GM19463 (cell line): ENCODE results near the gene MSI2.
"Not testable (repeated sequence)": the region's sequence is repeated elsewhere in the genome, so short reads cannot be mapped to it uniquely, and the experiment has no call there.

Source experiments
- ATAC-seq: cut with Tn5 transposase; IDR thresholded peaks from one replicate; pipeline ENCODE4 v1.9.1; 2021; ENCODE audit warnings: mild to moderate bottlenecking, moderate library complexity; ENCODE audit not compliant: unreplicated experiment

The MSI2 gene

GRCh38 chr17:57288773-57289121 is 32.4 kb downstream of the MSI2 start:
- no peak for ATAC-seq

- no peak for ATAC-seq
Observed at GRCh38 chr17:57289130-57289529, 32.8 kb downstream of the MSI2 start.

- no peak for ATAC-seq
Observed at GRCh38 chr17:57289613-57290012, 33.3 kb downstream of the MSI2 start.

GRCh38 chr17:57290981-57291380 is 34.7 kb downstream of the MSI2 start:
- no peak for ATAC-seq

GRCh38 chr17:57292091-57292490 is 35.8 kb downstream of the MSI2 start:
- no peak for ATAC-seq

- no peak for ATAC-seq
Observed at GRCh38 chr17:57293077-57293476, 36.8 kb downstream of the MSI2 start.

- ATAC-seq, result no peak
Observed at GRCh38 chr17:57294101-57294500, 37.8 kb downstream of the MSI2 start.

- ATAC-seq, result no peak
Observed at GRCh38 chr17:57294629-57295501, 38.5 kb downstream of the MSI2 start.

GRCh38 chr17:57295526-57296023 is 39.3 kb downstream of the MSI2 start:
- no peak for ATAC-seq

- ATAC-seq, result no peak
Observed at GRCh38 chr17:57296231-57296630, 39.9 kb downstream of the MSI2 start.

GRCh38 chr17:57299176-57299575 is 42.9 kb downstream of the MSI2 start:
- no peak for ATAC-seq

GRCh38 chr17:57300592-57300991 is 44.3 kb downstream of the MSI2 start:
- not testable (repeated sequence) for ATAC-seq

GRCh38 chr17:57302690-57303465 is 46.6 kb downstream of the MSI2 start:
- no peak for ATAC-seq

GRCh38 chr17:57305144-57305728 is 48.9 kb downstream of the MSI2 start:
- ATAC-seq, result no peak

GRCh38 chr17:57305908-57306504 is 49.7 kb downstream of the MSI2 start:
- no peak for ATAC-seq

GRCh38 chr17:57308543-57309186 is 52.3 kb downstream of the MSI2 start:
- ATAC-seq, result no peak

GRCh38 chr17:57309479-57309878 is 53.2 kb downstream of the MSI2 start:
- ATAC-seq, result no peak

GRCh38 chr17:57311281-57312216 is 55.2 kb downstream of the MSI2 start:
- no peak for ATAC-seq

- ATAC-seq, result no peak
Observed at GRCh38 chr17:57312242-57312641, 55.9 kb downstream of the MSI2 start.
